ENCODE measurements around the gene ARHGAP6.

GRCh38 chrX:11420851-11421250 lies 244.9 kb downstream of the ARHGAP6 start:
- no peak for TF ChIP-seq CTCF (IDR thresholded peaks at IDR 0.05; ENCODE audit: low read length)
- TF ChIP-seq EZH2 (optimal IDR thresholded peaks at IDR 0.05; ENCODE audit: low read depth, low read length) = no peak
